ENCODE measurements around the gene MACROD2. TPM values are rescaled to one million over a fixed set of nuclear protein-coding genes. Genes with fewer than 3 reads are reported as not detected.
"Not testable (repeated sequence)": the region's sequence is repeated elsewhere in the genome, so short reads cannot be mapped to it uniquely, and the experiment has no call there.

Gene MACROD2
- total and polyA plus RNA-seq, 4 donors = 0.66 to 10.5 (median 3.3) TPM

- WGBS = 88% methylated on average over 1 of the region's 1 CpG
- Histone ChIP-seq H3K27me3 (ENCODE audit: control insufficient read depth in 4 of 4, insufficient read depth in 4 of 4, low read length in 3 of 4) (no peaks in the 10 kb centered on the region), H3K4me3 (ENCODE audit: low read depth in 1 of 3, low read length in 3 of 3) (no peak overlapping the region), H3K9me3 (ENCODE audit: control insufficient read depth in 4 of 4, low read length in 3 of 4) (peaks cover 3 to 14% (median 5%) of the 10 kb centered on the region in 4 donors), H3K36me3 (ENCODE audit: control insufficient read depth in 4 of 4, insufficient read depth in 3 of 4, low read depth in 1 of 4, low read length in 3 of 4) (no peaks in the 10 kb centered on the region), H3K27ac (ENCODE audit: low read depth in 1 of 2, low read length in 2 of 2) (no peak overlapping the region), H3K4me1 (ENCODE audit: control insufficient read depth in 4 of 4, insufficient read depth in 4 of 4, low read length in 3 of 4) (peaks cover 0 to 7% (median 3%) of the 10 kb centered on the region in 4 donors), H3K9ac (ENCODE audit: low read depth in 1 of 2, low read length in 2 of 2) (no peak overlapping the region)
- no peak for TF ChIP-seq REST (IDR thresholded peaks at IDR 0.05)
- no peak for TF ChIP-seq SP1 (IDR thresholded peaks at IDR 0.05)
- TF ChIP-seq JUND (IDR thresholded peaks at IDR 0.05) = no peak
- TF ChIP-seq TAF1 (conservative IDR thresholded peaks at IDR 0.05) = no peak
- TF ChIP-seq NR2F2 (IDR thresholded peaks at IDR 0.05) = no peak
- no peak for TF ChIP-seq HNF4A (conservative IDR thresholded peaks at IDR 0.05)
- TF ChIP-seq ATF3 (IDR thresholded peaks at IDR 0.05) = no peak
- TF ChIP-seq YY1 (IDR thresholded peaks at IDR 0.05) = no peak
- TF ChIP-seq EGR1 (IDR thresholded peaks at IDR 0.05; ENCODE audit: low read depth in 2 of 2) = no peak
- no peak for TF ChIP-seq FOXA1 (IDR thresholded peaks at IDR 0.05)
- no peak for TF ChIP-seq FOXA2 (IDR thresholded peaks at IDR 0.05)
- no peak for TF ChIP-seq CTCF (IDR thresholded peaks at IDR 0.05; ENCODE audit: low read depth, low read length, missing input control)
- no peak for DNase-seq (ENCODE audit: low spot score)
These were observed 4.0 kb upstream of the MACROD2 start for GRCh38 chr20:13991311-13991710.

- H3K9ac ChIP-seq (ENCODE audit: low read depth in 1 of 2, low read length in 2 of 2); H3K4me3 ChIP-seq (ENCODE audit: low read depth in 1 of 3, low read length in 3 of 3); DNase-seq (ENCODE audit: low spot score); H3K27ac ChIP-seq (ENCODE audit: low read depth in 1 of 2, low read length in 2 of 2); H3K36me3 ChIP-seq (ENCODE audit: control insufficient read depth in 4 of 4, insufficient read depth in 3 of 4, low read depth in 1 of 4, low read length in 3 of 4); H3K27me3 ChIP-seq (ENCODE audit: control insufficient read depth in 4 of 4, insufficient read depth in 4 of 4, low read length in 3 of 4): not testable (repeated sequence)
- WGBS = 92% methylated on average over 5 of the region's 5 CpGs
- peaks cover 3 to 14% (median 5%) of the 10 kb centered on the region in 4 donors for H3K9me3 ChIP-seq (ENCODE audit: control insufficient read depth in 4 of 4, low read length in 3 of 4)
- peaks cover 0 to 13% (median 6%) of the 10 kb centered on the region in 4 donors for H3K4me1 ChIP-seq (ENCODE audit: control insufficient read depth in 4 of 4, insufficient read depth in 4 of 4, low read length in 3 of 4)
These were observed 3.4 kb upstream of the MACROD2 start for GRCh38 chr20:13991955-13992354.

- H3K27me3 ChIP-seq (ENCODE audit: control insufficient read depth in 4 of 4, insufficient read depth in 4 of 4, low read length in 3 of 4) = no peaks in the 10 kb centered on the region
- under 1% methylated on average over 52 of the region's 52 CpGs for WGBS
- H3K9me3 ChIP-seq (ENCODE audit: control insufficient read depth in 4 of 4, low read length in 3 of 4) = peaks cover 3 to 14% (median 5%) of the 10 kb centered on the region in 4 donors
- no peak overlapping the region for H3K9ac ChIP-seq (ENCODE audit: low read depth in 1 of 2, low read length in 2 of 2)
- H3K4me1 ChIP-seq (ENCODE audit: control insufficient read depth in 4 of 4, insufficient read depth in 4 of 4, low read length in 3 of 4) = peaks cover 0 to 13% (median 6%) of the 10 kb centered on the region in 4 donors
- TF ChIP-seq ZBTB33 (IDR thresholded peaks at IDR 0.05) (no peak), TAF1 (conservative IDR thresholded peaks at IDR 0.05) (no peak), FOXA2 (IDR thresholded peaks at IDR 0.05) (peak; percentile 18), JUND (IDR thresholded peaks at IDR 0.05) (no peak)
- H3K4me3 ChIP-seq (ENCODE audit: low read depth in 1 of 3, low read length in 3 of 3) = peak overlapping the region; percentile 60 to 91 (median 67)
- DNase-seq (ENCODE audit: low spot score) = peak; percentile 55
- H3K36me3 ChIP-seq (ENCODE audit: control insufficient read depth in 4 of 4, insufficient read depth in 3 of 4, low read depth in 1 of 4, low read length in 3 of 4) = no peaks in the 10 kb centered on the region
- H3K27ac ChIP-seq (ENCODE audit: low read depth in 1 of 2, low read length in 2 of 2) = peak overlapping the region; percentile 71 to 74
These were observed 525 bp downstream of the MACROD2 start for GRCh38 chr20:13995841-13996240.

Data from liver (tissue), 9 donors.